Measurements from ENCODE around the gene KLHL36.

The KLHL36 gene

GRCh38 chr16:84648595-84649510 lies 542 bp downstream of the KLHL36 start:
- peak; percentile 18 for DNase-seq (ENCODE audit: low read depth)

GRCh38 chr16:84649511-84649861 lies 1.2 kb downstream of the KLHL36 start:
- no peak for DNase-seq (ENCODE audit: low read depth)

- no peak for DNase-seq (ENCODE audit: low read depth)
Measured at GRCh38 chr16:84650062-84650991, 2.0 kb downstream of the KLHL36 start.

GRCh38 chr16:84652566-84652965 lies 4.3 kb downstream of the KLHL36 start:
- DNase-seq (ENCODE audit: low read depth), result peak; percentile 40

DNA sequence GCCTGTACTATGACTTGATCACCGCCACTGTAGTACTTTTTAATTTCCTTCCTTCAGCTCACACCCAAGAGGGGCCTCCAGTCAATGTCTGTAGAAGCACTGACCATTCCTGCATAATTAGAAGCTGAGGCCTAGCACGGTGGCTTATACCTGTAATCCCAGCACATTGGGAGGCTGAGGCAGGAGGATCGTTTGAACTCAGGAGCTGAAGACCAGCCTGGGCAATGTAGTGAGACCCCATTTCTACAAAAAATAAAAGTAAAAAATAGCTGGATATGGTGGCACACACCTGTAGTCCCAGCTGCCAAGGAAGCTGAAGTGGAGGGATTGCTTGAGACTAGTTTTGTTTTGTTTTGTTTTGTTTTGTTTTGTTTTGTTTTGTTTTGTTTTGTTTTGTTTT lies 5.9 kb downstream of the KLHL36 start:
- DNase-seq (ENCODE audit: low read depth), result no peak

DNA sequence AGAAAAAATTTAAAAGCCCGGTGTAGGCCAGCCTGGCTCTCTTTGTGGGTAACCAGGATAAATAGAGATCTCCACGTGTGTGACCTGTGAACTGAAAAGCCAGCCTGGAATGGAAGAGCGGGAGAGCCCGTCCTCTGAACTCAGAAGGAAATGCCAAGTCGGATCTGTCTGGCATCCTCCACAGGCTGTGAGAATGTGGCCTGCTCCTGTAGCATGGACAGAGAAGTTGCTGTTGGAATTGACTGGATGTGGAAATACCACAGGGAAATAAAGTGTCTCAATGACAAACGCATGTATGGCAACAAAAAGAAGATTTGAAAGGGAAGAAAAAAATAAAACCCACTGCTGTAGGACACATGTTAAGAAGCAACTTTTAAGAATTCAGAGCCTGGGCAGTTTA lies 6.7 kb downstream of the KLHL36 start:
- DNase-seq (ENCODE audit: low read depth), result no peak

DNA sequence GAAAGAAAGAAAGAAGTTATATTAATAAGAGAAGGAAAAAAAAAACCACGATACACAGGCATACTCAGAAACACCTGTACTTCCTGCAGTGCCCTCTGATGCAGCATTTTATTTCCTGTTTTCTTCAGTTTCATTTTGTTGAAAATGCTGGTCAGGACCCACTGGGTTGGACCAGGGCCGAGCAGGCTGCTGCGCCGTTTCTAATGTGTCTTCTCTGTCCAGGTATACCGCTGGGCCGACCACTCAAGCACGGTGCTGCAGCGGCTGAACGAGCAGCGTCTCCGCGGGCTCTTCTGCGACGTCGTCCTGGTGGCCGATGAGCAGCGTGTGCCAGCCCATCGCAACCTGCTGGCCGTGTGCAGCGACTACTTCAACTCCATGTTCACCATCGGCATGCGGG lies 8.3 kb downstream of the KLHL36 start:
- DNase-seq (ENCODE audit: low read depth), result no peak

DNA sequence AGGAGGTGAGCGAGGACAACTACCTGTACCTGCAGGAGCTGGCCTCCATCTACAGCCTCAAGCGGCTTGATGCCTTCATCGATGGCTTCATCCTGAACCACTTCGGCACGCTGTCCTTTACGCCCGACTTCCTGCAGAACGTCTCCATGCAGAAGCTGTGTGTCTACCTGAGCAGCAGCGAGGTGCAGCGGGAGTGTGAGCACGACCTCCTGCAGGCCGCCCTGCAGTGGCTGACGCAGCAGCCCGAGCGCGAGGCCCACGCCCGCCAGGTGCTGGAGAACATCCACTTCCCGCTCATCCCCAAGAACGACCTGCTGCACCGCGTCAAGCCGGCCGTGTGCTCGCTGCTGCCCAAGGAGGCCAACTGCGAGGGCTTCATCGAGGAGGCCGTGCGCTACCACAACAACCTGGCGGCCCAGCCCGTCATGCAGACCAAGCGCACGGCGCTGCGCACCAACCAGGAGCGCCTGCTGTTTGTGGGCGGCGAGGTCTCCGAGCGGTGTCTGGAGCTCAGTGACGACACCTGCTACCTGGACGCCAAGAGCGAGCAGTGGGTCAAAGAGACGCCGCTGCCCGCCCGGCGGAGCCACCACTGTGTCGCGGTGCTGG lies 9.0 kb downstream of the KLHL36 start:
- DNase-seq (ENCODE audit: low read depth), result no peak

DNA sequence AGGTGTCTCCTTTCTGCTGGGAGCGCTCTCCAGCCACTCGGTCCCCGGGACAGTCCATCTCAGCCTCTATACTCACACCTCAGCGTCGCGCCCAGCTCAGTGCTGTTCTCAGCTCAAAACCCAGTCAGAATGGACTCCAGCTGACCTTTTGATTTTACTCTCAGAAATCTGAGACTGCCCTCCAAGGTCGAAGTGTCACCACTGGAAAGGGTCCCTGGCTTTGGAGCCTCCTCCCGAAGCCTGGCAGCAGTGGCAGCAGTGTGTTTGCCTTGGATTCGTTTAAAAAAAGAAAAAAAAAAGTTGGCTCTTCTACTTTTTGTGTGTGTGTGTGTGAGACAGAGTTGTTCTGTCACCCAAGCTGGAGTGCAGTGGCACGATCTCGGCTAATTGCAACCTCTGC lies 10.4 kb downstream of the KLHL36 start:
- no peak for DNase-seq (ENCODE audit: low read depth)

DNA sequence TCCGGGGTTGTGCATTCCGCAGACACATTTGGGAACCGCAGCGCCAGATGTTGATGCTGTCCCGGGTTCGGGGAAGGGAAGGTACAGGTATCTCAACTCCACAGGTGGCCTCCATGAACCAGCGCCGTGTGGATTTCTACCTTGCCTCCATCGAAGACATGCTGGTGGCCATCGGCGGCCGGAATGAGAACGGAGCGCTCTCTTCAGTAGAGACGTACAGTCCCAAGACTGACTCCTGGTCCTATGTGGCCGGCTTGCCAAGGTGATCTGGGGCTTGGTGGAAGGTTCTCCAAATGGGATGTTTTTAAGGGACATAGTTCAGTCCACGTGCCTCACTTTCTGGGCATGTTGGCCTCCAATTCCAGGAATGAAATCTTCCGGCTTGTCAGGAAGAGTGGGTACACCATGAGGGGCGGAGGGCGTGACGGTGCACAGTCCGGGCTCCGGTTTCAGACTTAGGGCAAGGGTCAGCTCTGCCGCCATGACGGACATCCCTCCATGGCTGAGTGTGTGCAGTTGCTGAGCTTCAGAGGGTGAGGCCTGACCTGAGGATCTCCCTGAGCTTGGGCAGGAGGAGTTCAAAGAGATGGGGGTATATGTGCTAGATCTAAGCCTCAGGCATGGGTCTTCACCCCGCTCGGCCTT lies 11.5 kb downstream of the KLHL36 start:
- DNase-seq (ENCODE audit: low read depth), result no peak

DNA sequence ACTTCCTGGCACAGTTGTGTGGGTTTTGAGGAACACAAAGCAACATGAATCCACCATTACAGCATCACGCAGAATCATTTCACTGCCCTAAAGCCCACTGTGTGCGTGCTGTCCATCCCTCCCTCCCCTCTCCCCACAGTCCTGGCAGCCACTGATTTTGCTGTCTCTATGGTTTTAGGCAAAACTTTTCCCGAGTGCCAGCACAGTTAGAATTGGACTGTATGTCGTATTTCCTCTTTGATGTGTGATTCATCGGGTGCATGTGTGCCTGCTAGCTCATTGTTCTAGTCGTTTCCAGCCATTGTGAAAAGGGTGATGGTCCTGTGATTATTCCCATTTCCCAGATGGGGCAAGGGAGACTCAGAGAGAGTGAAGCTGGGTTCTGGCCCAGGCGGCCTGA lies 12.7 kb downstream of the KLHL36 start:
- DNase-seq (ENCODE audit: low read depth), result no peak

- no peak for DNase-seq (ENCODE audit: low read depth)
Measured at GRCh38 chr16:84661418-84662060, 13.2 kb downstream of the KLHL36 start.

DNA sequence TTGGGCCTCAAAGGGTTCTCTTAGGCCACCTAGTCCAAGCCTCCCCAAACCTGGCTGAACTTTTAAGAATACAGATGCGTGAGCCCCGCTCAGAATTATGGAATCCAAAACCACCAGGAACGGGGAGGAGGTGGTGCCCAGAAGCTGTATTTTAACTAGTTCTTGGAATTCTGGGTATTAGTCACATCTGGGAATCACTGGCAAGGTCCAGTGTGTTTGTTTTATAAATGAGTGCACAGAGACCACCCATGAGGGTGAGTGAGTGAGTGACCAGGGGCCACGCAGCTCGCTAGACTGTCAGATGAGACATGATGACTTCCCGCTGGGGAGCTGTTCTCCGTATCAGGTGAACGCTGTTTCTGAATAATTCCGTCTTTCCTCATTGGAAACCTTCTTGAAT lies 14.2 kb downstream of the KLHL36 start:
- DNase-seq (ENCODE audit: low read depth), result no peak

DNA sequence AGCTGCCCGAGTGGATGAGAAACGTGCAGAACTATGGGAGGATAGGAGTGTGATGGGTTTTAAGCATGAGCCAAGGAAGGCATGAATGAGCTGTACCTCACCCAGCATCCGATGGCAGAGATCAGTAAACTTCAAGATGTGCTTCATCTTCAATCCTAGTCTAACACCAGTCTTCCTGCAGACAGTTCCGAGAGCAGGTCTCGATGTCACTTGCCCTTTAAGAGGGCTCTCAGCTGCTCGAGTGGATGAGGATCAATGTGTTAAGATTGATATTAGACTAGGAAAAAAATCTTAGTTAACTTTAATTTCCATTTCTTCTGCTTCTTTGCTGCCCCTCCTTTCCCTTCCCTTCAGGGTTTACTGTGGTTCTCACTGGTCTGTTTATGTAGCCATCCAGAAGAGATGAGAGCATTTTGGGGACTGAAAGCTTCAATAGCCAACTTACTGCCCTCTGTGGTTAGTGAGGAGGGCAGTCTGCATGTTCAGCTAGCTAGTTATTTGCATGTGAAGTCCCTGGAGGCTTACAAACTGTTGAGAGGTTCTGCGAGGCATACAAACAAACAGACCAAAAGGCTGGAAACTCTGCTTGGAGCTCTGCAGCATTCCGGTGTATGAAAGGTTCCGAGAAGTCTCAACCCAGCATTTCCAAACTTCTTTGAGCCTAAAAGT lies 15.3 kb downstream of the KLHL36 start:
- no peak for DNase-seq (ENCODE audit: low read depth)

DNA sequence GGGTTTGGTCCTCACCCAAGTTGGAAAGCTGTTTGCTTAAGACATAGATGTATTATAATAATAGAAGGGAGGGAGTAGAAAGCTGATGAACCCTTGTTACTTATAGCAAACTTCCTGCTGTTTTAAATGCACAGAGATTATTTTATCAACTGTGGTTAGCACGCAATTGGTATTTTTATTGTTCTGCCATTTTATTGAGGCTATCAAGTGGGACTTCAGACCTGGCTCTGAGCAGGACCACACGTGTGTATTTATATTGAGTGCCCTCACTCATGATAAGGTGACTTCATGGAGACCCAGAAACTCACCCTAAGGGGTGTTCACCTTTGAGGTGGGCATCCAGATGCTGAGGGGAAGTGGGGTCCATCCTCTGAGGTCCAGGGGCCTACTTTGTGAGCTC lies 17.0 kb downstream of the KLHL36 start:
- DNase-seq (ENCODE audit: low read depth), result no peak

DNA sequence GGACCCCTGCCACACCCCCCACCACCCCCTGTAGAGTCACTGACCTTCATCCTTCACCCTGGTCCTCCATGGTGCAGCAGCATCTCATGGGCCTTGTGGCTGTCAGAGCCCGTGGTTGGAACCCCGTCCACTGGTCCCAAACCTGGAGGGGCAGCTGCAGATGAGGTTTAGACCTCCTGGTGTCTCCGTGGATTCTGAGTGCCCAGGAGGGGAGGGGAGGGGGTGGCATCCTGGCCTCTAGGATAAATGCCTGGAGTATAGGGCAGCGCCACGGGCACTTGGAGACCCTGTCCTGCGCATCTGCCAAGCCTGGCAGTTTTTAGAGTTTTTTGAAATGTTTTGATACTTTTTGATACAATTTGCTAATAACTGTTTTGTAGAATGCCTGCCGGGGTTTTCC lies 17.5 kb downstream of the KLHL36 start:
- DNase-seq (ENCODE audit: low read depth), result no peak

GRCh38 chr16:84667600-84668309 lies 19.4 kb downstream of the KLHL36 start:
- no peak for DNase-seq (ENCODE audit: low read depth)

GRCh38 chr16:84670063-84670462 lies 21.8 kb downstream of the KLHL36 start:
- no peak for DNase-seq (ENCODE audit: low read depth)

GRCh38 chr16:84672276-84673202 lies 24.2 kb downstream of the KLHL36 start:
- peak; percentile 72 for DNase-seq (ENCODE audit: low read depth)
